ENCODE measurements around the gene B9D1.
A peak's percentile ranks its signal among the peaks of the same experiment; 100 is the strongest.
"Not testable (repeated sequence)": the region's sequence is repeated elsewhere in the genome, so short reads cannot be mapped to it uniquely, and the experiment has no call there.

Gene B9D1

DNA sequence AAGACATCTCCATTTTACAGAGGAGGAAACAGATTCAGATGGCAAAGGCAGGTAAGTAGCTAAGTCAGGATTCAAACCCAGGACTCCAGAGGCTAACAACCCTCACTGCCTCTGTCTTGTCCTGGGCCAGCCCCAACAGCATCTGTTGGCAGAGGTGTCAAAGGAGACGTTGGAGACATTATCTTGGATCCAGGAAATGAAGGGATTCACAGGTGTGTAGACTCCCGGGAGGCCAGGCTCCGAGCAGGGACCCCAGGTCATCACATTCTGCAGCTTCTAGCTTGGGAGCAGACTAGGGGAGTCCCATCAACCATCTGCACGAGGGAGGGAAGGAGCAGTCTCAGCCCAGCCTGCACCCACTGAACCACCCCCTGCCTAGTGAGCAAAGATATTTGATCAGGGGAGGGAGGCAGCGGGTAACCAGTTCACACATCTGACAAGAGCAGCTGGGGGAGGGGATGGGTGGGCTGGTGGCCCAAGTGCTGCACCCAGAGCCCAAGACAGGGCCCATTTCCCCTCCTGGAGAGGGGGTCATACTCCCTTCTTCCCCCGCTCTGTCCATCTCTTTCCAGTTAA is 1.0 kb upstream of the B9D1 start:
- Mint-ChIP-seq H3K9me3 (no peaks in the 10 kb centered on the region), H3K4me3 (peak overlapping the region; percentile 43), H3K4me1 (peaks cover 18% of the 10 kb centered on the region), H3K27me3 (peaks cover 3% of the 10 kb centered on the region), H3K36me3 (no peaks in the 10 kb centered on the region), H3K27ac (peak overlapping the region; percentile 62)
- ATAC-seq (ENCODE audit: low read depth): no peak
- no peak for DNase-seq (ENCODE audit: low spot score in 2 of 2)

DNA sequence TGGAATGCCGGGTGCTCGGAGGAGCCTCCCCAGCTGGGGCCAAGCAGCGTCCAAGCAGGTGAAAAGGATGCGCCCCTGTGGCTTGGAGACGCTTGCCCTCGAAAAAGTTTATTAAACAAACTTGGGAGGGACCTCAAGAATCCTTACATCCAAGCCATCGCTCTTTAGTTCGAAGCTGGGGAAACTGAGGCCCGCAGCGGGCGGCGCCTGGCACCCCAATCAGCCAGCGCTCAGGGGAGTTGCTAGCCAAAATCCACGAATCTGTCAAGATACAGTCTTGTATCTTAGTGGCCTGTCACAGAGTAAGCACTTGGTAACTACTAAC is 553 bp upstream of the B9D1 start:
- H3K27me3 Mint-ChIP-seq: peaks cover 3% of the 10 kb centered on the region
- no peaks in the 10 kb centered on the region for H3K36me3 Mint-ChIP-seq
- peak overlapping the region; percentile 78 for H3K27ac Mint-ChIP-seq
- ATAC-seq (ENCODE audit: low read depth): no peak
- no peak for DNase-seq (ENCODE audit: low spot score in 2 of 2)
- peaks cover 18% of the 10 kb centered on the region for H3K4me1 Mint-ChIP-seq
- no peaks in the 10 kb centered on the region for H3K9me3 Mint-ChIP-seq
- H3K4me3 Mint-ChIP-seq: peak overlapping the region; percentile 88

DNA sequence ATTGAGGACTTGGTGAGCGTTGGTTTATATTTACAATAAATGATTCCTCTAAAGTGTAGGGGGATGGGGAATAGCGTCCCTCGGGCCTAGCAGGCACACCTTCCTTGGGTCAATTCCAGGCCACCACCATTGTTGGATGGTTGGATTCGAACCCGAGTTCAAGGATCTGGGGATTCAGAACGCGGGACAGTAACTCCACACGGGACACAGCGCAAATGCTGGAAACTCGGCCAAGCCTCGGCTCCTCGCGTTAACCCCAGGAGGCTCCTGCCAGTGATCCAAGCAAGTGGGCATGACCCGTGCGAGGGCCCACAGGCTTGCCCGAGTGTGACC is 613 bp downstream of the B9D1 start:
- Mint-ChIP-seq H3K4me3 (peak overlapping the region; percentile 88), H3K27ac (peak overlapping the region; percentile 78), H3K4me1 (peaks cover 16% of the 10 kb centered on the region), H3K36me3 (no peaks in the 10 kb centered on the region), H3K9me3 (no peaks in the 10 kb centered on the region), H3K27me3 (peaks cover 3% of the 10 kb centered on the region)
- ATAC-seq (ENCODE audit: low read depth) (no peak), DNase-seq (ENCODE audit: low spot score in 2 of 2) (no peak)

DNA sequence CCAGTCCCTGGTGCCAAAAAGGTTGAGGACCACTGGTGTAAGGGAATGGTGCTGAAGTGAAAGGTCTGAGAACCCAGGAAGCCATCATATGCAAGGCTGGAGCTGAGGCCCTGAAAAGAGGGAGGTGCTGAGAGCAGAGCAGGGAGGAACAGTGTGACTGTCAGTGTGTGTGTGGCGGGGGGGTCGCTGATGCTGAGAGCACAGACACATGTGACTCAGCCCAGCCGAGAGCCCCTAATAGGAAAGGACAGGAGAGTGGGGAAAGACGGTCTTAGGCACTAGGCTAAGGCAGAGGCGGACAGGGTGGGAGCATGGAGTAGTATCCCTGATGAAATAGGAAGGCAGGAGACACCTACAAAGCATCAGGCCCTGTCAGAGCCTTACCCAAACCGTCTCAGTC is 1.2 kb downstream of the B9D1 start:
- DNase-seq (ENCODE audit: low spot score in 2 of 2) (no peak), ATAC-seq (ENCODE audit: low read depth) (no peak)
- Mint-ChIP-seq H3K9me3 (no peaks in the 10 kb centered on the region), H3K4me3 (peak overlapping the region; percentile 74), H3K4me1 (peaks cover 12% of the 10 kb centered on the region), H3K27ac (peak overlapping the region; percentile 78), H3K27me3 (peaks cover 3% of the 10 kb centered on the region), H3K36me3 (no peaks in the 10 kb centered on the region)

DNA sequence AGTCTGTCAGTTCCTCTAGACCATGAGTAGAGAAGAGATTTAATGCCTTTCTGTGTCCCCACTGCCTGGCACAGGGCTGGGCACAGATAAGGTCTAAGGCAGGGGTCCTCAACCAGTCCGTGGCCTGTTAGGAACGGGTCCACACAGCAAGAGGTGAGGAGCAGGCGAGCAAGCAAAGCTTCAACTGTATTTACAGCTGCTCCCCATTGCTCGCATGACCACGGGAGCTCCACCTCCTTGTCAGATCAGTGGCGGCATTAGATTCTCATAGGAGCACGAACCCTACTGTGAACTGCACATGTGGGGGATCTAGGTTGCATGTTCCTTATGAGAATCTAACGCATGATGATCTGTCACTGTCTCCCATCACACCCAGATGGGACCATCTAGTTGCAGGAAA is 1.8 kb downstream of the B9D1 start:
- no peak for DNase-seq (ENCODE audit: low spot score in 2 of 2)
- Mint-ChIP-seq H3K27ac (no peak overlapping the region), H3K4me3 (no peak overlapping the region), H3K4me1 (peaks cover 12% of the 10 kb centered on the region), H3K36me3 (no peaks in the 10 kb centered on the region), H3K9me3 (no peaks in the 10 kb centered on the region), H3K27me3 (peaks cover 3% of the 10 kb centered on the region)
- no peak for ATAC-seq (ENCODE audit: low read depth)

DNA sequence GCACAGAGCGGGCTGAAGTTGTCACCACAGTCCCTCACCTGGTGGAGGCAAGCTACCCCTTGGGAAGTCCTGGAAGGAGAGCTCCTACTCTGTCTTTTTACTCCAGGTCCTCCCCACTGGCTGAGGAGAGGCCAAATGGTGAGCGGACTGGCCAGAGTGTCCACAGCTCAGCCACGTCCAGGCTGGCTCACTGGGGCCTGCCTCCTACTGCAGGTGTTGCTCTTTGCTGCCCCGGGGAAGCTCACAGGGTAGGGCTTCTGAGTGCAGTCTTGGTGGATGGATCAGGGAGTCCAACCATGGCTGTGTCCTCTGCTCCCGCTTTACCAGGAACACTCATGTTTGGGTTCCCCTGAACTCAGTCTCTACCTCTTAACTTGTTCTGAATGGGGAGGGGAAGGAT is 2.7 kb downstream of the B9D1 start:
- Mint-ChIP-seq H3K4me3 (no peak overlapping the region), H3K9me3 (no peaks in the 10 kb centered on the region), H3K27ac (no peak overlapping the region), H3K4me1 (peaks cover 12% of the 10 kb centered on the region), H3K36me3 (no peaks in the 10 kb centered on the region), H3K27me3 (peaks cover 3% of the 10 kb centered on the region)
- no peak for ATAC-seq (ENCODE audit: low read depth)
- DNase-seq (ENCODE audit: low spot score in 2 of 2): no peak

DNA sequence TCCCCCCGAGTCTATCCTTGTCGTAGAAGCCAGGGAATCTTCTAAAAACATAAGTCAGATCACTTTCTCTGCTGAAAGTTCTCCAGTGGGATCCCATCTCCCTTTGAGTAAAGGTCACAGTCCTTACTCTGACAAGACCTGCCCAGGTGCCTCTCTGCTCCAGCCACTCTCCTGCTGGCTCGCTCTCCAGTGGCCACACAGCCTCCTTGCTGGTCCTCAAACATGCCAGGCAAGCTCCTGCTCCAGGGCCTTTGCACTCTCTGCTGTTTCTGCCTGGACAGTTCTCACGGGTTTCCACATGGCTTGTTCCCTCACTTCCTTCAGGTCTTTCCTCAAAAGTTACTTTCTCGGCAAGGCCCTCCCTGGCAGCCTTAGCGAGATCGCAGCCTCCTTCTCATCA is 3.4 kb downstream of the B9D1 start:
- Mint-ChIP-seq H3K9me3 (no peaks in the 10 kb centered on the region), H3K36me3 (no peaks in the 10 kb centered on the region), H3K4me1 (peaks cover 12% of the 10 kb centered on the region), H3K27me3 (peaks cover 3% of the 10 kb centered on the region), H3K4me3 (no peak overlapping the region), H3K27ac (no peak overlapping the region)
- DNase-seq (ENCODE audit: low spot score in 2 of 2): no peak
- ATAC-seq (ENCODE audit: low read depth): no peak

DNA sequence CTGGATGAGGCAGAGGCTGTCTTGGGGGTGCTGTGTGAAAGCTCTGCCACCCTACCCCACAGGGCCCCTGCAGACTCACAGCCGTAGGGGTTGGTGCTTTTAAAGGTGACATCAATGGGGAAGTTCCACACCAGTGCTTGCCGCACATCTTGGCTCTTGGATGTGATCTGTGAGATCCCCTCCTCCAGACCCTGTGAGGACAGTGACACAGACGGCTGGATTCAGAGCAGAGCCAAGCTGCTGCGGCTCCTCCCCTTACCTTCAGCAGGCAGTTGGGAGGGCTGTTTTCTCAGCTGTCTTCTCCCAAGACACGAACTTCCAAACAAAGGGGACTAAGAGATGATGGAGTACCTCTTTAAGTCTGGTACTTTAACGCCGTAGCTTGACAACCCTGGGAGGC is 4.8 kb downstream of the B9D1 start:
- Mint-ChIP-seq H3K9me3 (no peaks in the 10 kb centered on the region), H3K4me1 (peaks cover 10% of the 10 kb centered on the region), H3K36me3 (no peaks in the 10 kb centered on the region), H3K4me3 (no peak overlapping the region), H3K27ac (no peak overlapping the region), H3K27me3 (peaks cover 3% of the 10 kb centered on the region)
- ATAC-seq (ENCODE audit: low read depth) (no peak), DNase-seq (ENCODE audit: low spot score in 2 of 2) (no peak)

DNA sequence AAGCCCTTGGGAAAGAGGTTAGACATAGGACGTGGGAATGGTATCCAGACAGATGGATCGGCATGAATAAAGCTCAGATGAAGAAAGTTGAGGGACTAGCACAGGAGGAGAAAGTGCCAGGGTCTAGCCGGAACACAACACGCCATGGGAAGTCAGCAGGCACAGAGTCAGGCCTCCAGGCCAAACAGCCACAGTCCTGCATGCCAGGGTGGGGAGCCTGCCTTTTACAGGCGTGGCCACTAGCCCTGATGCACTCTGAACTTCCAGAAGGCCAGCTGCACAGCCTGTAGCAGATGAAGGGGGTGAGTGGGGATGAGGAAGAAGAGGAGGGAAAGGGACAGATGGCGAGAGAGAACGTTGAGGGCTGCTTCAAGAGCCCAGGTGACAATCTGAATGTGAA is 5.2 kb downstream of the B9D1 start:
- DNase-seq (ENCODE audit: low spot score in 2 of 2) (no peak), ATAC-seq (ENCODE audit: low read depth) (no peak)
- Mint-ChIP-seq H3K4me1 (peaks cover 9% of the 10 kb centered on the region), H3K36me3 (no peaks in the 10 kb centered on the region), H3K27me3 (peaks cover 3% of the 10 kb centered on the region), H3K9me3 (no peaks in the 10 kb centered on the region), H3K4me3 (no peak overlapping the region), H3K27ac (no peak overlapping the region)

DNA sequence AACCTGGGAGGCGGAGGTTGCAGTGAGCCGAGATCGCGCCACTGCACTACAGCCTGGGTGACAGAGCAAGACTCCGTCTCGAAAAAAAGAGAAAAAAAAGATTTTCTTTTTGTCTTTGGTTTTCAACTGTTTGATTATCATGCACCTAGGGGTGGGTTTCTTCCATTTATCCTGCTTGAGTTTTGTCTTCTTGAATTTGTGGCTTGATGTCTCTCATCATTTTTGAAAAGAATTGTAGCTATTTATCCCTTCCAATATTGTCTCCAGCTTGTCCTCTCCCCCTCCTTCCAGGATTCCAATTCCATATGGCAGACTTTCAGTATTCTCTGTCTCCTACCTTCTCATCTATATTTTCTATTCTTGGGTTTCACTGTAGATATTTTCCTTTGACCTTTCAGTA is 7.8 kb downstream of the B9D1 start:
- Mint-ChIP-seq H3K4me1 (no peaks in the 10 kb centered on the region), H3K27me3 (peaks cover 3% of the 10 kb centered on the region), H3K4me3 (no peak overlapping the region), H3K9me3 (no peaks in the 10 kb centered on the region), H3K36me3 (no peaks in the 10 kb centered on the region), H3K27ac (no peak overlapping the region)
- ATAC-seq (ENCODE audit: low read depth) (no peak), DNase-seq (ENCODE audit: low spot score in 2 of 2) (no peak)

DNA sequence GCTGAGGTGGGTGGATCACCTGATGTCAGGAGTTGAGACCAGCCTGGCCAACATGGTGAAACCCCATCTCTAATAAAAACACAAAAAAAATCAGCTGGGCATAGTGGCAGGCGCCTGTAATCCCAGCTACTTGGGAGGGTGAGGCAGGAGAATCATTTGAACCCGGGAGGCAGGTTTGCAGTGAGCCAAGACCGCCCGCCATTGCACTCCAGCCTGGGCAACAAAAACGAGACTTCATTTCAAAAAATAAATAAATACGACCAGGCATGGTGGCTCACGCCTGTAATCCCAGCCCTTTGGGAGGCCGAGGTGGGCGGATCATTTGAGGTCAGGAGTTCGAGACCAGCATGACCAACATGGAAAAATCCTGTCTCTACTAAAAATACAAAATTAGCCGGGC is 9.1 kb downstream of the B9D1 start:
- ATAC-seq (ENCODE audit: low read depth); H3K27ac Mint-ChIP-seq; H3K36me3 Mint-ChIP-seq; H3K27me3 Mint-ChIP-seq; DNase-seq (ENCODE audit: low spot score in 2 of 2); H3K4me3 Mint-ChIP-seq; H3K9me3 Mint-ChIP-seq; H3K4me1 Mint-ChIP-seq: not testable (repeated sequence)

DNA sequence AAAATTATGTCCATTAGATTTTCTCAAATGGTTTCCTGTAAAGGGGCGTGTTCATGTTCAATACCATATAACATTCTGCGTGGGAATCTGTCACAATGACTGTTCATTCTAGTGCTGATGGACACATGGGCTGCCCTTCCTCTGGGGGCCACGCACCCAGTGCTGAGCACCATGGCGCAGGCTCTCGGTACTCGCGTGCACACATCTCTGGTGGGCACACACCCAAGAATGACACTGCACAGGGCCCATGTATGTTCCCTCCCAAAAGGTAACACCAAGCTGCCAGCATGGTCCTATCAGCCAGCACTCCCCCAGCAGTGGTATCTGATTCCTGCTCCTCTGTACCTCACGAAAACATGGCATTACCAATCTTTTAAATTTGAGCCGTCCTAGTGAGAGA is 13.7 kb downstream of the B9D1 start:
- DNase-seq (ENCODE audit: low spot score in 2 of 2): no peak
- Mint-ChIP-seq H3K36me3 (no peaks in the 10 kb centered on the region), H3K27me3 (peaks cover 2% of the 10 kb centered on the region), H3K27ac (no peak overlapping the region), H3K4me3 (no peak overlapping the region), H3K4me1 (peaks cover 7% of the 10 kb centered on the region), H3K9me3 (no peaks in the 10 kb centered on the region)
- ATAC-seq (ENCODE audit: low read depth): no peak

DNA sequence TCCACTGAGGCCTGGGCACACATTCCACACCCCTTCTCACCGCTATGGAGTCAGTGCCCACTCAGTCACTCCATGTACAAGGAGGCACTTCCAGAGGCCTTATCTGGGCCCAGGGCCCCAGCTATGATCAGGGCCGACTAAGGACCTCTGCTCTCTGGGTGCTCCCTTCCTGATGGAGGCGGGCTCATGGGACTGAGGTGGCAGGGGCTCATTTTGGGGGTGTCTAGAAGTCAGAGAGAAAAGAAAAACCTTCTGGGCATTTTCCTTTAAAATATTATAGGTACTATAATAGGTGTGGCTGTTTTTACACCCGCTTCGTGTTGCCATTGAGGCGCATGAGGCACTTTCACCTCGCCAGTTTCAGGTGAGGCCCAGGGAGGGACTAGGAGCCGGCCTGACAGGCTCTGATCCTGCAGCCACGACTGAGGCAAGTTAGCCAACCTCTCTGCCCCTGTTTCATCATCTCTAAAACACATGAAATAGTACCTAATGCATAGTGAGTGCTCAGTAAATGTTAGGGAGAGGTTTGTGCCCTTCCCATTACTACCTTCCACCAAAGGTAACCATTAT is 14.4 kb downstream of the B9D1 start:
- Mint-ChIP-seq H3K9me3 (no peaks in the 10 kb centered on the region), H3K27me3 (peaks cover 2% of the 10 kb centered on the region)

DNA sequence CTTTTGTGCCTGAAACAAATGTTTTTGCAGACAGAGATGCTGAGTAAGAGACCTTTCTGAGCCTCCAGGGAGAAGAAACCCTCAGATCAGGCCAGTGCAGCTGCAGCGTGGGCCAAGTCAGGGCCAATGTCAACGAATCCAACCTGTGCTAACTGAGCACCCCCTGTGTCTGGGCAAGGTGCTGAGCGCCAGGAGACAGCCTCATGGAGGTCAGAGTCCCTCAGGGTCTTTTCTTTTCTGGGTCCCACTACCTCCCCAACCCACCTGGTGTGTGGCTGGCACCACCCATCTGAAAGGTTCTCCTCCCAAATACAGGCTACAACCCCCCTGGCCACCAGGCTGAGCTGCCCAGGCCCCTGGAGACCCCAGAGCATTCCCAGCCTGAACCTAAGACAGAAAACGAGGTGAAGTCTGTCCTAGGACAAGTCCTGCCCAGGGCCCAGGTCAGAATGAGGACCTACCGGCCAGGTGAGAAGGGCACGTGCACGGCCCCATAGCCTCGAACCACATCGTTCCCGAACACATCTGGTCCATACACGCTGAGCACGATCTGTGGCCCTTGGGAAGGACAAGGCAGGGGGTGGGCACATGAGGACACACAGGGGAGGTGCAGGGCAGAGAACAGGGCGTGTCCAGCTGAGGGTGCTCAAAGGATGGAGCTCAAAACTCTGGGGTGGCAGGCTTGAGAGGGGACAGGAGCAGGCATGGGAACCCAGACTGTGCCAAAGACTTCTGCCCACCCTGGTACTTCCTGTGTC is 15.0 kb downstream of the B9D1 start:
- DNase-seq (ENCODE audit: low spot score in 2 of 2) (no peak), ATAC-seq (ENCODE audit: low read depth) (peak; percentile 12)
- H3K9me3 Mint-ChIP-seq: no peaks in the 10 kb centered on the region
- H3K36me3 Mint-ChIP-seq: no peaks in the 10 kb centered on the region
- no peak overlapping the region for H3K4me3 Mint-ChIP-seq
- H3K4me1 Mint-ChIP-seq: peaks cover 7% of the 10 kb centered on the region
- peaks cover 4% of the 10 kb centered on the region for H3K27me3 Mint-ChIP-seq
- no peak overlapping the region for H3K27ac Mint-ChIP-seq

More for the DNA sequence above, 14.4 kb downstream of the B9D1 start:
- no peaks in the 10 kb centered on the region for H3K36me3 Mint-ChIP-seq
- no peak overlapping the region for H3K27ac Mint-ChIP-seq
- peaks cover 7% of the 10 kb centered on the region for H3K4me1 Mint-ChIP-seq
- DNase-seq (ENCODE audit: low spot score in 2 of 2): no peak
- ATAC-seq (ENCODE audit: low read depth): no peak
- H3K4me3 Mint-ChIP-seq: no peak overlapping the region
